HUDEP-2 (cell line): ENCODE data around the gene SLC47A2.
"Not testable (repeated sequence)": the region's sequence is repeated elsewhere in the genome, so short reads cannot be mapped to it uniquely, and the experiment has no call there.

Experiments
- DNase-seq, 76 experiments: peaks; one replicate each; lab custom pipeline; 2025; ENCODE audit not compliant: unreplicated experiment in 76 of 76; lab: John Stamatoyannopoulos, UW

The SLC47A2 gene

DNA sequence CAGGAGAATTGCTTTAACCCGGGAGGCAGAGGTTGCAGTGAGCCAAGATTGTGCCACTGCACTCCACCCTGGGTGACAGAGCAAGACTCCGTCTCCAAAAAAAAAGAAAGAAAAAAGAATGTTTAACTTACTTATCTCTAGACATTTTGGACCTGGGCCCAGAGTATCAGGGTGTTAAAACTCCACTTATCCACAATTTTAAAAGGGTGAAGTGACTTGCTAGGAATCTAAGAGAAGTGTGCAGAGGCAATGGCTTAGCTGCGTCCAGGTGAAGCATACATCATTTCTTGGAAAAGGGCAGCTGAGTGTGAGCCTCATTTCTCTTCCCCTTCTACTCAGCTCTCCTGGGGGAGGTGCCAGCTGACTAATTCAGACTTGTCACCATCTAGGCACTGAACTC, 42.8 kb downstream of the SLC47A2 start:
- no peak for DNase-seq

DNA sequence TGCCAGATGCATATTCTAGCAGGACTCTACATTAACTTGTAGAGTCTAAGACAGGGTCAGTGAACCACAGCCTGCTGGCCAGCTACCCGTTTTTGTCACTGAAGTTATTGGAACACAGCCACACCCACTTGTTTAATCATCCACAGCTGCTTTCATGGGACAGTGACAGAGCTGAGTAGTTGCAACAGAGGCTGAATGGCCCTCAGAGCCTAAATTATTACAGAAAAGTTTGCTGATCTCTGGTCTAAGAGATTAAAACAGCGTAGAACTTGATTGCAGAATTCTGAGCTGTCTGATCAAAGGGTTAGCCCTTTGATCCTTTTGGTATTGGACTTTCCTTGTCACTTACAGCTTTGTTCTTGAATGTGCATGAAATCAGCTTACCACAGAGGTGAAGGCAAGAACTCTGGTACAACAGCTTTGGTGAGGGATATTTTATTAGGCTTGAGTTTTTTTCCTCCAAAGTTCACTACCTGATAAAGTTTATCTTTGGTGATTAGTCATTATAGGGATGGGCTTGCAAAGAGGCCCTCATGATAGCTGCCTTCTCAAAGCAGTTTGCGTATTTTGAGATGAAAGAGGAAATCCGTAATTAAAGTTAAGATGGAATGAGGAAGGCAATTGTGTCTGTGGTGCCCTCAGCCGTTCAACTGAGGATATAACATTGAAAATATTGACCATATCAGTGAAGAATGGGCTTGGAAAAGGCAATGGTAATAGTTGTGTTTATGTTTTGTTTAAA, 44.2 kb downstream of the SLC47A2 start:
- peak in 17 of 76 experiments; percentile 2 to 36 (median 10) for DNase-seq

- no peak for DNase-seq
These were observed 45.0 kb downstream of the SLC47A2 start for GRCh38 chr17:19671433-19671832.

GRCh38 chr17:19670908-19671307, 45.5 kb downstream of the SLC47A2 start:
- DNase-seq, result no peak

- DNase-seq, result not testable (repeated sequence)
These were observed 46.7 kb downstream of the SLC47A2 start for GRCh38 chr17:19669680-19670079.

GRCh38 chr17:19664821-19665181, 51.6 kb downstream of the SLC47A2 start:
- DNase-seq, result no peak

DNA sequence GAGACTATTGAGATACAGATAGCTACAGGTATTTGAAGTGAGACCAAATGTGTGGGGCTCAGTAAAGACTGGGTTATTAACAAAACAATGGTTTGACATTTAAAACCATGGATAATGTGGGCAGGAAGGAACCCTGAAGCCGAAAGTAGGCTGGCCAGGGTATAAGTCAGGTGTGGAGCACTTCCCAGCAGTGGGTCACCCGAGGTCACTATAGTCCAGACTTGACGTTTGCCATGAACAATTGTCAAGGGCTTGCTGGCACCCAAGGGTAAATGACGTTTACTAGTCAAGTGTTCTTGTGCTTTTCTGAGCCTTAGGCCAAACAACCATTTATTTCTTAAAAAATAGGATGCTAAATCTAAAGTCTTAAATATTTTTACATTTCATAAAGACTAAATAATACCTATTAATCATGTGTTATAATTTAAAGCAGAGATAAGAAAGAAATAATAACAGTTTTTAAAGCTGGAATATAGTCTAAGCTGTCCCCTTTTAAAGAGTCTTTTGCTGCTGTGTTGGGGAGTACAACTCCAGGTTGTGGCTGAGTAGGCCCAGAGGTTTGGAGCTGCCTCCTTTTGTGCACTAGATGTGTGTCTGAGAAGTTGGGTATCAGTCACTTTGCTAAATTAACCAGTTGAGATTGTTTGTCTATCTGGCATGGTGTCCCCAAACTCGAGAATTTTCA, 52.1 kb downstream of the SLC47A2 start:
- DNase-seq, result no peak

DNA sequence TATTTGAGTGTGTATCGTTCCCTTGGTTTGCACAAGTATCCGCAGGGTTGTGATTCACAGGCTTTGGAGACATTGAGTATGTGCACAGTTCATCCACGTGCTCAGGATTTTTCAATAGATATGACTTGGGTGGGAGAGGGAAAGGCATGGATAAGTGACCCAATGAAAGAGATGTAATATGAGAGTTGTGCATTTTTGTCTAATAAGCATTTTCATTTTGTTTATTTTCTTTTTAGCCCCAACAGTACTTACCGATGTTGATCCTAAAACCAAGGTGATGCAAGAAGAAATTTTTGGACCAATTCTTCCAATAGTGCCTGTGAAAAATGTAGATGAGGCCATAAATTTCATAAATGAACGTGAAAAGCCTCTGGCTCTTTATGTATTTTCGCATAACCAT, 53.3 kb downstream of the SLC47A2 start:
- DNase-seq, result no peak

GRCh38 chr17:19661121-19661520, 55.3 kb downstream of the SLC47A2 start:
- no peak for DNase-seq

DNA sequence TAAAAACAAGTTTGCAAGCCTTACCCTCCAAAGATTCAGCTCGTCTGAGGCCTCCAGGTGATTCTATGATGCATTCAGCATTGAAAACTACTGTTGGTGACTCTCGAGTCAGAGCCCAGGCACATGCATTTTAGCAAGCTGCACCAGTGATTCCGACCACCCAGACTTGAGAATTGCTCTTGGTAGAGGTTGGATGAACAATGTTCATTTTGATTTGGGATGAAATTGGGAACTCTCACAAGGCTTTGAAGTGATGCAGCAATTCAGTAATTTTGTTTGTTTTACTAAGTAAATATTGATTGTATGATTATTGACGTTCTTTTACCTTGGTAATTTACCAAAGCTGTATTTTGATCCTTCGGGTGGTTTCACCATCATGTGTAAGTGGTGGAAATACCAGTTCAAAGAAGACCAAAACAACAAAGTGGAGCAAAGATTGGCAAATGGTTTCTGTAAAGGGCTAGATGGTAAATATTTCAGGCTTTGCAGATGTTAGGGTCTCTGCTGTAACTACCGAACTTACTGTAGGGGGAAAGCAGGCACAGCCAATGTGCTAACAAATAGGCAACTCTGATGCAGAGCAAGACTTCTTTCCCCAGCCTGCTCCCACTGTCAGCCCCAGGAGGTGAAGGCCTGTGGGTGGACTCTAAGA, 56.0 kb downstream of the SLC47A2 start:
- DNase-seq, result no peak

DNA sequence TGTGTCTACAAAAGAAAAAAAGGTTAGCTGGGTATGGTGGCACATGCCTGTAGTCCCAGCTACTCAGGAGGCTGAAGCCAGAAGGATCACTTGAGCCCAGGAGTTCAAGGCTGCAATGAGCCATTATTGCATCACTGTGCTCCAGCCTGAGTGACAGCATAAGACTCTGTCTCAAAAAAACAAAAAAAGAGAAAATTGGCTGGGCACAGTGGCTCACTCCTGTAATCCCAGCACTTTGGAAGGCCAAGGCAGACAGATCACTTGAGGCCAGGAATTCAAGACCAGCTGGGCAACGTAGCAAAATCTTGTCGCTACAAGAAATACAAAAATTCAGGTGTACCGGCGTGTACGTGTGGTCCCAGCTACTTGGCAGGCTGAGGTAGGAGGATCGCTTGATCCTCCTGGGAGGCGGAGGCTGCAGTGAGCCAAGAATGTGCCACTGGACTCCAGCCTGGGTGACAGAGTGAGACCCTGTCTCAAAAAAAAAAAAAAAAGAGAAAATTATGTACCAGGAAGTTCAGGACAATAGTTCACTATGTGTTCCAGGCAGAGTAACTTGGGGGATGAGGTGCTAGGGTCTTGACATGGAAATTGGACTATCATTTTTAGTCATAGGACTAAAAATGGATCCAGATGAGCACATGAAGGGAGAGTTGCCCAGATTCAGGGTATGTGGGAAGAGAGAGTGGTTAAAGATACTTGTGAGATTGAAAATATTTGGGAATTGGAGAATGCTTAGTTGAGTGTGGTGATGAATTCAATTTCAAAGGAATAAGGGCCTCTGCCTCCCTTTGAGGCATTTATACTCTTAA, 56.8 kb downstream of the SLC47A2 start:
- no peak for DNase-seq

DNA sequence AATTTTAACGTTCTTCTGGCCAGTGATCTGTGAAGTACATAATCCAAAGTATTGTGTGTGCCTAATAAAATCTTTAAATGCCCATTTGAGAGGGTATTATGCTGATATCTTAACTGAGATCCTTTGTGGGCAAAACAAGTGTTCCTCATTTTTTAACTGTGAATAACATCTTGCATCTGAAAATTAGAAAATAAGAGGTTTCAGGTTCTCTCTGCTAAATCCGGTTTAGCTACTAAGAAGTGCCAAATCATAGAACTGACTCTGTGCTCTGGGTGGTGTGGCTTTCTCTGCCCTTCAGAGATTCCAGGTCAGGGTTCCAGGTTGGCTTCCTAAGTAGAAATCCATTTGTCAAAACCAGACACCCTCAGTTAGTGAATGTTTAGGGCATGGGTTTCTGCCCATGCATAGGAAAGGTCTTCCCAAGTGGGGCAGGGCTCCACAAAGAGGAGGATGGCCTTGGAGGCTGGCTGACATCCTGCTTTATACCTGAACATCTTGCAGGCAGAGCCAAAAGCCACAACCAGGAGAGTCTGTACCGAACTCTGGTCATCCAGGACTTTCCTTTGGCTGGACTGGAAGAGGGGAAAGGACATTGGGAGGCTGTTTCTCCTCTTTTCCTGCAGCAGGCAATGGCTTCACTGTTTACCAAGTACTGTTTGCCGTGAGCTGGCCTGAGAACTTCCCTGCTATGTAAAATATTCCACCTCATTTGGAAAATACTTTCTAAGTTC, 59.4 kb downstream of the SLC47A2 start:
- DNase-seq, result no peak

DNA sequence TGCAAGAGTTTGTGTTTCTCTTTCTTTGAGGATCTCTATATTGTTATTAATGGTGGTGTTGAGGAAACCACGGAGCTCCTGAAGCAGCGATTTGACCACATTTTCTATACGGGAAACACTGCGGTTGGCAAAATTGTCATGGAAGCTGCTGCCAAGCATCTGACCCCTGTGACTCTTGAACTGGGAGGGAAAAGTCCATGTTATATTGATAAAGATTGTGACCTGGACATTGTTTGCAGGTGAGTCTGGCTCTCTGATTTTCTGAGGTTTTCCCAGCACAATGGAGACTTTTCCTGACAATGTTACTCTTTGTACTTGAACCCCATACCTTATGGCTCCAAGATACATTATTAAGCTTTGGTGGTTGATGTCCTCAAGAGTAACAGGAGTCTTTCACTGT, 60.0 kb downstream of the SLC47A2 start:
- DNase-seq, result no peak

DNA sequence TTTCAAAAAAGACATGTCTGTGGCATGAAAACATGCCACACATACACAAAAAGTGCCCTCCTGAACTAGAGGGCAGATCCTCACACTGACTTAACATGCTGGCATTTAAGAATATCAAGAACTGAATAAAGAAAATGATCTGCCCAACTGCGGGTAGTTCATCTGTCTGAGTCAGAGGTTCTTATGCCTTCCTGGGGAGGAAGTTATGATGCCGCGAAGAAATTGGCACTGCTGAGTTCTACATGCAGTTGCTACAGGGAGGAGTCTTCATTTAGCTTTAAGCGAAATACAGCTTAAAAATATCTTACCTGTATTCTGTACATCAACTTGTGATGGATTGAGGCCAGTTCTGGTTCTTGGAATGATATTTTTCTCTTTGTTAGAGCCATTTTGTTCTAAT, 61.5 kb downstream of the SLC47A2 start:
- DNase-seq, result no peak

- no peak for DNase-seq
These were observed 62.0 kb downstream of the SLC47A2 start for GRCh38 chr17:19654342-19654886.

- DNase-seq, result no peak
These were observed 63.8 kb downstream of the SLC47A2 start for GRCh38 chr17:19652595-19652994.

GRCh38 chr17:19651451-19652238, 64.7 kb downstream of the SLC47A2 start:
- DNase-seq, result no peak

- no peak for DNase-seq
These were observed 65.6 kb downstream of the SLC47A2 start for GRCh38 chr17:19650826-19651225.

- no peak for DNase-seq
These were observed 67.2 kb downstream of the SLC47A2 start for GRCh38 chr17:19649274-19649541.
